ENCODE results near the gene RPUSD1. TPM values are rescaled to one million over a fixed set of nuclear protein-coding genes. Genes with fewer than 3 reads are reported as not detected.

Gene RPUSD1
- total RNA-seq, 1 experiment from 2014 or later, result 45.1 TPM

DNA sequence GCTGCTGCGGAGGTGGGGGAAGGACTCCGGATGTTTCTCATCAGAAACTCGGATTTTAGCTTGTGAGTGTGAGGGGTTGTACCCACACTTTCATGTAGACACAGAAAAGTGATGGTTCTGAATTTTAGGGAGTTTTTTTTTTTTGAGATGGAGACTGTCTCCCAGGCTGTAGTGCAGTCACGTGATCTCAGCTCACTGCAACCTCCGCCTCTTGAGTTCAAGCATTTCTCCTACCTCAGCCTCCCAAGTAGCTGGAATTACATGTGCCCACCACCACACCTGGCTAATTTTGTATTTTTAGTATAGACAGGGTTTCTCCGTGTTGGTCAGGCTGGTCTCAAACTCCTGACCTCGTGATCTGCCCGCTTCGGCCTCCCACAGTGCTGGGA is 34.7 kb upstream of the RPUSD1 start (continued):
- TF ChIP-seq, protein P1, sequence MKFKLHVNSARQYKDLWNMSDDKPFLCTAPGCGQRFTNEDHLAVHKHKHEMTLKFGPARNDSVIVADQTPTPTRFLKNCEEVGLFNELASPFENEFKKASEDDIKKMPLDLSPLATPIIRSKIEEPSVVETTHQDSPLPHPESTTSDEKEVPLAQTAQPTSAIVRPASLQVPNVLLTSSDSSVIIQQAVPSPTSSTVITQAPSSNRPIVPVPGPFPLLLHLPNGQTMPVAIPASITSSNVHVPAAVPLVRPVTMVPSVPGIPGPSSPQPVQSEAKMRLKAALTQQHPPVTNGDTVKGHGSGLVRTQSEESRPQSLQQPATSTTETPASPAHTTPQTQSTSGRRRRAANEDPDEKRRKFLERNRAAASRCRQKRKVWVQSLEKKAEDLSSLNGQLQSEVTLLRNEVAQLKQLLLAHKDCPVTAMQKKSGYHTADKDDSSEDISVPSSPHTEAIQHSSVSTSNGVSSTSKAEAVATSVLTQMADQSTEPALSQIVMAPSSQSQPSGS (CRISPR knock-in tag; IDR thresholded peaks at IDR 0.05; ENCODE audit: borderline replicate concordance, low read depth), result no peak
- TF ChIP-seq FOXJ3 (CRISPR knock-in tag; IDR thresholded peaks at IDR 0.05; ENCODE audit: borderline replicate concordance) (no peak), ZNF425 (CRISPR knock-in tag; conservative IDR thresholded peaks at IDR 0.05) (no peak), NR3C1 (CRISPR knock-in tag; conservative IDR thresholded peaks at IDR 0.05; ENCODE audit: low read depth) (no peak), CBFB (CRISPR knock-in tag; IDR thresholded peaks at IDR 0.05; ENCODE audit: low read depth) (no peak), GTF2I (CRISPR knock-in tag; conservative IDR thresholded peaks at IDR 0.05) (no peak), ZNF219 (CRISPR knock-in tag; IDR thresholded peaks at IDR 0.05; ENCODE audit: borderline replicate concordance) (no peak)
- TF ChIP-seq, protein P2, sequence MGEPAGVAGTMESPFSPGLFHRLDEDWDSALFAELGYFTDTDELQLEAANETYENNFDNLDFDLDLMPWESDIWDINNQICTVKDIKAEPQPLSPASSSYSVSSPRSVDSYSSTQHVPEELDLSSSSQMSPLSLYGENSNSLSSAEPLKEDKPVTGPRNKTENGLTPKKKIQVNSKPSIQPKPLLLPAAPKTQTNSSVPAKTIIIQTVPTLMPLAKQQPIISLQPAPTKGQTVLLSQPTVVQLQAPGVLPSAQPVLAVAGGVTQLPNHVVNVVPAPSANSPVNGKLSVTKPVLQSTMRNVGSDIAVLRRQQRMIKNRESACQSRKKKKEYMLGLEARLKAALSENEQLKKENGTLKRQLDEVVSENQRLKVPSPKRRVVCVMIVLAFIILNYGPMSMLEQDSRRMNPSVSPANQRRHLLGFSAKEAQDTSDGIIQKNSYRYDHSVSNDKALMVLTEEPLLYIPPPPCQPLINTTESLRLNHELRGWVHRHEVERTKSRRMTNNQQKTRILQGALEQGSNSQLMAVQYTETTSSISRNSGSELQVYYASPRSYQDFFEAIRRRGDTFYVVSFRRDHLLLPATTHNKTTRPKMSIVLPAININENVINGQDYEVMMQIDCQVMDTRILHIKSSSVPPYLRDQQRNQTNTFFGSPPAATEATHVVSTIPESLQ (CRISPR knock-in tag; IDR thresholded peaks at IDR 0.05), result no peak

DNA sequence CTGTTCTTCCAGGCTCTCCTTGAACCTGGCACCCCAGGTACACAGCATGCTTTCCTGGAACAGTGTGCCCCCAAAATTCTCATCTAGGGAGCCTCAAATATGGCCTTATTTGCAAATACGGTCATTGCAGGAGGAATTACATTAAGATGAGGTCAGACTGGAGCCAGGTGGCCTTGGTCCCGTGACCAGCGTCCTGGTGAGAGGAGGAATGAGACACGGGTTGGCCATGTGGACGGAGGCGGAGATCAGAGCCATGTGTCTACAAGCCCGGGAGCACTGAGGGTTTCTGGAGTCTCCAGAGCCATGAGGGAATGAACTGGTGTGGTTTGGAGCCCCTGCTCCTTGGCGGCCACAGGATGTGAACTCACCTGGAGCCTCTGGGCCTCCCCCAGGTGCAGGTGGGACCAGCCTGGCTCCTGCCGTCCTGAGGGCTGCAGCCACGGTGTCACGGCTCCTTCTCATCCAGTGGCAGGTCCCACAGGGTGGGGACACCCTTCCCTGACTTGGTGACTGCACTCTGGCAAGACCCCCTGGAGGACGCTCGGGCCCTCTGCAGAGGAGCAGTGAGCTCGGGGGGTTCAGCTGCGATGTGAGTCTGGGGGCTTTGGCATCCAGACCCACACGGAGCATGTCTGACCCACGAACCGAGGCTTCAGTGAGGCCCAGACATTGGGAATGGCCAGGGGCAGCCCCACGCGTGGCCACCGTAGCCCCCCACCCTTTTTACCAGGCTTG is 34.2 kb upstream of the RPUSD1 start:
- no peak for DNase-seq (ENCODE audit: low spot score)
- ChIA-PET CTCF (interaction anchor here (0.6 to 7.8 kb wide), 3 partner anchors 52 to 281 kb away, joined by 3 to 31 read pairs (median 4); no protein-coding TSS in a partner anchor), POLR2A (no interaction called here)
- H3K36me3 Mint-ChIP-seq, result no peaks in the 10 kb centered on the region
- H3K27ac Mint-ChIP-seq, result 0 out of 2 replicates have a peak overlapping the region, but pooled peaks have one; percentile 36
- TF ChIP-seq CREB1 (CRISPR knock-in tag; IDR thresholded peaks at IDR 0.05), result no peak
- TF ChIP-seq EMX1 (CRISPR knock-in tag; IDR thresholded peaks at IDR 0.05), result no peak
- TF ChIP-seq TEAD4 (CRISPR knock-in tag; IDR thresholded peaks at IDR 0.05), result no peak
- no peak for TF ChIP-seq PRDM15 (CRISPR knock-in tag; IDR thresholded peaks at IDR 0.05)
- no peaks in the 10 kb centered on the region for H3K9me3 Mint-ChIP-seq
- H3K4me3 Mint-ChIP-seq, result no peak overlapping the region
- H3K27me3 Mint-ChIP-seq (ENCODE audit: low read depth), result no peaks in the 10 kb centered on the region; the same call in 1 of the 2 replicates
- no peak for ATAC-seq
- peaks cover 4% of the 10 kb centered on the region for H3K4me1 Mint-ChIP-seq

- no peak for ATAC-seq
- TF ChIP-seq FOXK1 (CRISPR knock-in tag; IDR thresholded peaks at IDR 0.05), result no peak
- TF ChIP-seq FOXJ3 (CRISPR knock-in tag; IDR thresholded peaks at IDR 0.05; ENCODE audit: borderline replicate concordance), result no peak
- TF ChIP-seq, protein P1 (CRISPR knock-in tag; IDR thresholded peaks at IDR 0.05; ENCODE audit: borderline replicate concordance, low read depth), result no peak
- TF ChIP-seq ZNF138 (CRISPR knock-in tag; conservative IDR thresholded peaks at IDR 0.05), result no peak
- TF ChIP-seq NR1H2 (CRISPR knock-in tag; IDR thresholded peaks at IDR 0.05), result no peak
- no peak for TF ChIP-seq JUN (CRISPR knock-in tag; IDR thresholded peaks at IDR 0.05)
- no peak for TF ChIP-seq SMAD3 (CRISPR knock-in tag; IDR thresholded peaks at IDR 0.05; ENCODE audit: borderline replicate concordance)
- TF ChIP-seq ZNF416 (CRISPR knock-in tag; IDR thresholded peaks at IDR 0.05), result no peak
- TF ChIP-seq OVOL2 (CRISPR knock-in tag; IDR thresholded peaks at IDR 0.05; ENCODE audit: borderline replicate concordance), result no peak
- no peak for TF ChIP-seq ZBTB43 (CRISPR knock-in tag; IDR thresholded peaks at IDR 0.05)
- no peak for TF ChIP-seq ELF4 (CRISPR knock-in tag; IDR thresholded peaks at IDR 0.05; ENCODE audit: low read depth)
- H3K27ac Mint-ChIP-seq, result 0 out of 2 replicates have a peak overlapping the region, but pooled peaks have one; percentile 36
- no peaks in the 10 kb centered on the region for H3K9me3 Mint-ChIP-seq
- no peak for DNase-seq (ENCODE audit: low spot score)
- CTCF ChIA-PET, result interaction anchor here (0.6 to 7.8 kb wide), 3 partner anchors 50 to 281 kb away, joined by 3 to 31 read pairs (median 4); no protein-coding TSS in a partner anchor
- H3K4me1 Mint-ChIP-seq, result peaks cover 4% of the 10 kb centered on the region
- POLR2A ChIA-PET, result no interaction called here
- no peak overlapping the region for H3K4me3 Mint-ChIP-seq
- no peaks in the 10 kb centered on the region for H3K36me3 Mint-ChIP-seq
- no peaks in the 10 kb centered on the region; the same call in 1 of the 2 replicates for H3K27me3 Mint-ChIP-seq (ENCODE audit: low read depth)
These were observed 33.6 kb upstream of the RPUSD1 start for GRCh38 chr16:821751-822150.
